HG02938 (cell line): ENCODE measurements around the gene RAD54L.
"Not testable (repeated sequence)": the region's sequence is repeated elsewhere in the genome, so short reads cannot be mapped to it uniquely, and the experiment has no call there.

Experiments
- ATAC-seq: cut with Tn5 transposase; IDR thresholded peaks from one replicate; pipeline ENCODE4 v1.9.1; 2021; ENCODE audit warnings: mild to moderate bottlenecking, moderate library complexity; ENCODE audit not compliant: unreplicated experiment

RAD54L gene

GRCh38 chr1:46247436-46248121 is at the start of gene RAD54L:
TSS of gene RAD54L (plus strand) at chr1:46247763. CDS start at chr1:46248406, 643 bp downstream.
- ATAC-seq, result peak; percentile 88

GRCh38 chr1:46197964-46198811 is 49.4 kb upstream of the RAD54L start, which contains the start of gene POMGNT1:
TSS of gene POMGNT1 (minus strand) at chr1:46198434. CDS start at chr1:46197821, 613 bp downstream.
- ATAC-seq, result peak; percentile 77

- no peak for ATAC-seq
Measured at GRCh38 chr1:46199233-46199749, 48.3 kb upstream of the RAD54L start.

- no peak for ATAC-seq
Measured at GRCh38 chr1:46203738-46204405, 43.7 kb upstream of the RAD54L start.

- no peak for ATAC-seq
Measured at GRCh38 chr1:46204406-46204742, 43.2 kb upstream of the RAD54L start.

- no peak for ATAC-seq
Measured at GRCh38 chr1:46205141-46205540, 42.4 kb upstream of the RAD54L start.

- ATAC-seq, result no peak
Measured at GRCh38 chr1:46205791-46206190, 41.8 kb upstream of the RAD54L start.

GRCh38 chr1:46206399-46206798 is 41.2 kb upstream of the RAD54L start:
- no peak for ATAC-seq

- ATAC-seq, result no peak
Measured at GRCh38 chr1:46210561-46210960, 37.0 kb upstream of the RAD54L start.

- ATAC-seq, result no peak
Measured at GRCh38 chr1:46211051-46211450, 36.5 kb upstream of the RAD54L start.

GRCh38 chr1:46215504-46215903 is 32.1 kb upstream of the RAD54L start:
- ATAC-seq, result no peak

GRCh38 chr1:46218443-46218842 is 29.1 kb upstream of the RAD54L start:
- ATAC-seq, result no peak

GRCh38 chr1:46219551-46220520 is 27.7 kb upstream of the RAD54L start:
- ATAC-seq, result no peak

- no peak for ATAC-seq
Measured at GRCh38 chr1:46220808-46221207, 26.8 kb upstream of the RAD54L start.

GRCh38 chr1:46221749-46222148 is 25.8 kb upstream of the RAD54L start:
- no peak for ATAC-seq

- ATAC-seq, result not testable (repeated sequence)
Measured at GRCh38 chr1:46223055-46223454, 24.5 kb upstream of the RAD54L start.

- ATAC-seq, result peak; percentile 77
Measured at GRCh38 chr1:46223472-46223943, 24.1 kb upstream of the RAD54L start.

- ATAC-seq, result no peak
Measured at GRCh38 chr1:46224966-46225365, 22.6 kb upstream of the RAD54L start.

- not testable (repeated sequence) for ATAC-seq
Measured at GRCh38 chr1:46231231-46231630, 16.3 kb upstream of the RAD54L start.

GRCh38 chr1:46236882-46237281 is 10.7 kb upstream of the RAD54L start:
- no peak for ATAC-seq
